HepG2 (cell line): ENCODE results near the gene KCTD6. TPM values are rescaled to one million over a fixed set of nuclear protein-coding genes. Genes with fewer than 3 reads are reported as not detected.

Source experiments
- CERS6 ChIP-seq: sonication (generic); formaldehyde crosslinking; IDR thresholded peaks from 2 replicates; pipeline ENCODE4 v1.5.0; 2020; ENCODE audit warnings: missing genetic modification reagents
- JUNB ChIP-seq: sonication (generic); formaldehyde crosslinking; IDR thresholded peaks from 2 replicates; pipeline ENCODE4 v1.8.0; 2022; ENCODE audit warnings: missing genetic modification reagents, mild to moderate bottlenecking, borderline replicate concordance
- NFATC3 ChIP-seq: sonication (generic); formaldehyde crosslinking; IDR thresholded peaks from 2 replicates; pipeline ENCODE4 v1.5.1; 2020; ENCODE audit warnings: mild to moderate bottlenecking, missing genetic modification reagents
- NR2F2 ChIP-seq: IDR thresholded peaks from 2 replicates; pipeline ENCODE4 v1.6.1; 2012; ENCODE audit warnings: low read depth, inconsistent platforms, borderline replicate concordance
- POLR2A ChIP-seq, 2 experiments: IDR thresholded peaks; 2 replicates each; pipeline ENCODE4 v1.6.1; 2011; ENCODE audit warnings: low read depth in 2 of 2, low read length in 2 of 2, mild to moderate bottlenecking in 1 of 2, moderate library complexity in 1 of 2; ENCODE audit not compliant: insufficient read depth in 1 of 2
- RNF219 ChIP-seq: sonication (generic); formaldehyde crosslinking; IDR thresholded peaks from 2 replicates; pipeline ENCODE4 v1.5.0; 2020; ENCODE audit warnings: mild to moderate bottlenecking, missing genetic modification reagents
- SNAPC4 ChIP-seq: sonication (generic); formaldehyde crosslinking; IDR thresholded peaks from 2 replicates; pipeline ENCODE4 v1.4.0; 2020; ENCODE audit warnings: mild to moderate bottlenecking, missing genetic modification reagents
- TEAD3 ChIP-seq: optimal IDR thresholded peaks from 2 replicates; pipeline ENCODE3; 2016; ENCODE audit warnings: borderline replicate concordance
- ZBTB37 ChIP-seq: sonication (generic); formaldehyde crosslinking; IDR thresholded peaks from 2 replicates; pipeline ENCODE4 v1.4.0; 2020; ENCODE audit warnings: mild to moderate bottlenecking, missing genetic modification reagents
- ZNF12 ChIP-seq: sonication (generic); formaldehyde crosslinking; IDR thresholded peaks from 2 replicates; pipeline ENCODE4 v1.5.0; 2020; ENCODE audit warnings: missing genetic modification reagents
- ZNF616 ChIP-seq: sonication (generic); formaldehyde crosslinking; IDR thresholded peaks from 2 replicates; pipeline ENCODE4 v1.5.0; 2020; ENCODE audit warnings: low read depth, mild to moderate bottlenecking, missing genetic modification reagents
- ZNF674 ChIP-seq: sonication (generic); formaldehyde crosslinking; IDR thresholded peaks from 2 replicates; pipeline ENCODE4 v1.5.0; 2020; ENCODE audit warnings: low read depth, mild to moderate bottlenecking, missing genetic modification reagents
- ZNF776 ChIP-seq: sonication (generic); formaldehyde crosslinking; IDR thresholded peaks from 2 replicates; pipeline ENCODE4 v1.4.0; 2020; ENCODE audit warnings: mild to moderate bottlenecking, missing genetic modification reagents
- ZNF788 ChIP-seq: sonication (generic); formaldehyde crosslinking; IDR thresholded peaks from 2 replicates; pipeline ENCODE4 v1.5.0; 2020; ENCODE audit warnings: mild to moderate bottlenecking, missing genetic modification reagents, borderline replicate concordance
- ZNF891 ChIP-seq: sonication (generic); formaldehyde crosslinking; IDR thresholded peaks from 2 replicates; pipeline ENCODE4 v1.5.0; 2020; ENCODE audit warnings: mild to moderate bottlenecking, missing genetic modification reagents
- polyA plus RNA-seq, 8 experiments: library from polyadenylated mRNA; depleted of rRNA in 3 of 8; stranded (reverse) in 7 of 8; unstranded in 1 of 8; fragments of >200 nt; fragmentation: Illumina TruSeq in 4 of 8; extraction: Trizol in 4 of 8; gene quantifications; 2 replicates each; pipeline versions ENCODE4 v1.2.1 to v1.2.3, GENCODE V29; 2011 to 2016; ENCODE audit warnings: low read depth in 4 of 8, missing spikeins in 1 of 8, mixed read lengths in 1 of 8; ENCODE audit not compliant: insufficient read depth in 1 of 8
- total RNA-seq, 5 experiments: library from RNA; depleted of rRNA; stranded (reverse); fragments of >200 nt; fragmentation: Illumina TruSeq; extraction: Trizol; gene quantifications; 2 replicates each; pipeline ENCODE4 v1.2.3, GENCODE V29; 2016; ENCODE audit warnings: low read depth in 1 of 5
- TF ChIP-seq, protein P1 (sequence below): sonication (generic); formaldehyde crosslinking; IDR thresholded peaks from 2 replicates; pipeline ENCODE4 v1.4.0; 2020; ENCODE audit warnings: missing genetic modification reagents, mild to moderate bottlenecking, borderline replicate concordance

Gene KCTD6
- total and polyA plus RNA-seq, 2 of the 13 experiments (the other 11 are each of a cell fraction or from before 2014, with no cell fraction given) = 13.4 to 14.2 TPM

GRCh38 chr3:58463181-58463941, 28.5 kb upstream of the KCTD6 start (continued):
- TF ChIP-seq SNAPC4 (CRISPR knock-in tag) (no peak), TEAD3 (CRISPR knock-in tag) (peak; percentile 33), POLR2A (IDR thresholded peaks at IDR 0.05; ENCODE audit: insufficient read depth in 1 of 2, low read depth in 2 of 2, low read length in 2 of 2) (0 out of 4 replicates have a peak, but pooled peaks of 1 of the 2 experiments have one; percentile 50), ZNF891 (CRISPR knock-in tag) (no peak), ZBTB37 (CRISPR knock-in tag) (no peak), CERS6 (CRISPR knock-in tag) (no peak), RNF219 (no peak), ZNF788 (CRISPR knock-in tag) (0 out of 2 replicates have a peak, but pooled peaks have one; percentile 24), ZNF776 (no peak), ZNF616 (CRISPR knock-in tag) (no peak), NFATC3 (CRISPR knock-in tag) (no peak), JUNB (no peak), NR2F2 (peak; percentile 20; the same call in 1 of the 2 replicates), ZNF674 (no peak), ZNF12 (CRISPR knock-in tag) (no peak)
- TF ChIP-seq, protein P1, sequence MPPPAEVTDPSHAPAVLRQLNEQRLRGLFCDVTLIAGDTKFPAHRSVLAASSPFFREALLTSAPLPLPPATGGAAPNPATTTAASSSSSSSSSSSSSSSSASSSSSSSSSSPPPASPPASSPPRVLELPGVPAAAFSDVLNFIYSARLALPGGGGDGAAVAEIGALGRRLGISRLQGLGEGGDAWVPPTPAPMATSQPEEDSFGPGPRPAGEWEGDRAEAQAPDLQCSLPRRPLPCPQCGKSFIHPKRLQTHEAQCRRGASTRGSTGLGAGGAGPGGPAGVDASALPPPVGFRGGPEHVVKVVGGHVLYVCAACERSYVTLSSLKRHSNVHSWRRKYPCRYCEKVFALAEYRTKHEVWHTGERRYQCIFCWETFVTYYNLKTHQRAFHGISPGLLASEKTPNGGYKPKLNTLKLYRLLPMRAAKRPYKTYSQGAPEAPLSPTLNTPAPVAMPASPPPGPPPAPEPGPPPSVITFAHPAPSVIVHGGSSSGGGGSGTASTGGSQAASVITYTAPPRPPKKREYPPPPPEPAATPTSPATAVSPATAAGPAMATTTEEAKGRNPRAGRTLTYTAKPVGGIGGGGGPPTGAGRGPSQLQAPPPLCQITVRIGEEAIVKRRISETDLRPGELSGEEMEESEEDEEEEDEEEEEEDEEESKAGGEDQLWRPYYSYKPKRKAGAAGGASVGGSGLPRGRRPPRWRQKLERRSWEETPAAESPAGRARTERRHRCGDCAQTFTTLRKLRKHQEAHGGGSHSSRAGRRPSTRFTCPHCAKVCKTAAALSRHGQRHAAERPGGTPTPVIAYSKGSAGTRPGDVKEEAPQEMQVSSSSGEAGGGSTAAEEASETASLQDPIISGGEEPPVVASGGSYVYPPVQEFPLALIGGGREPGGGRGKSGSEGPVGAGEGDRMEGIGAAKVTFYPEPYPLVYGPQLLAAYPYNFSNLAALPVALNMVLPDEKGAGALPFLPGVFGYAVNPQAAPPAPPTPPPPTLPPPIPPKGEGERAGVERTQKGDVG (CRISPR knock-in tag) = no peak
